CD14-positive monocyte (primary cell): Measurements from ENCODE around the gene RASGRP1. TPM values are rescaled to one million over a fixed set of nuclear protein-coding genes. Genes with fewer than 3 reads are reported as not detected.

ENCODE experiments used
- DNase-seq, 3 donors: peaks; one replicate each; pipeline ENCODE4 v3.0.0-alpha.2; 2011 to 2022
- H2AFZ ChIP-seq: 2 replicates; pipeline ENCODE4 v1.6.0; 2012; ENCODE audit warnings: mild to moderate bottlenecking, low read depth, low read length, inconsistent platforms; ENCODE audit not compliant: insufficient read depth, poor library complexity, severe bottlenecking
- H3K27ac ChIP-seq, 2 donors: 1 replicate in 1 of 2; 2 replicates in 1 of 2; pipeline ENCODE4 v1.5.1; 2012 to 2013; ENCODE audit warnings: low read length in 2 of 2, control low read depth in 1 of 2, inconsistent platforms in 1 of 2, low read depth in 1 of 2, mild to moderate bottlenecking in 1 of 2
- H3K27me3 ChIP-seq, 2 donors: one replicate each; pipeline versions ENCODE4 v1.6.0 to v1.6.1; 2011 to 2013; ENCODE audit warnings: low read length in 2 of 2; ENCODE audit not compliant: control insufficient read depth in 2 of 2, insufficient read depth in 2 of 2
- H3K36me3 ChIP-seq, 2 donors: replicated peaks in 1 of 2; 1 replicate in 1 of 2; 2 replicates in 1 of 2; pipeline versions ENCODE4 v1.5.1 to v1.6.1; 2012 to 2013; ENCODE audit warnings: low read length in 2 of 2, control low read depth in 1 of 2, inconsistent platforms in 1 of 2, mild to moderate bottlenecking in 1 of 2; ENCODE audit not compliant: insufficient read depth in 2 of 2, control insufficient read depth in 1 of 2
- H3K4me1 ChIP-seq, 2 donors: 1 replicate in 1 of 2; 2 replicates in 1 of 2; pipeline versions ENCODE4 v1.5.1 to v1.6.1; 2012 to 2013; ENCODE audit warnings: low read length in 2 of 2, control low read depth in 1 of 2, inconsistent platforms in 1 of 2, mild to moderate bottlenecking in 1 of 2, moderate library complexity in 1 of 2; ENCODE audit not compliant: insufficient read depth in 2 of 2, control insufficient read depth in 1 of 2
- H3K4me2 ChIP-seq: replicated peaks from 2 replicates; pipeline ENCODE3; 2012; ENCODE audit warnings: low read length, moderate library complexity, mild to moderate bottlenecking; ENCODE audit not compliant: poor library complexity, severe bottlenecking; ENCODE audit errors: extremely low read depth
- H3K4me3 ChIP-seq, 3 experiments: fragments of 200-600 bp in 1 of 3; sonication (generic) in 1 of 3; replicated peaks in 1 of 3; 1 replicate in 2 of 3; 2 replicates in 1 of 3; pipeline ENCODE4 v1.5.1; 2011 to 2013; ENCODE audit warnings: low read length in 3 of 3, mild to moderate bottlenecking in 3 of 3, control low read depth in 2 of 3, low read depth in 2 of 3, inconsistent platforms in 1 of 3, moderate library complexity in 1 of 3
- H3K79me2 ChIP-seq: 2 replicates; pipeline ENCODE4 v1.6.0; 2012; ENCODE audit warnings: mild to moderate bottlenecking, control low read depth, inconsistent platforms, low read length, moderate library complexity; ENCODE audit not compliant: insufficient read depth
- H3K9ac ChIP-seq: 2 replicates; pipeline ENCODE4 v1.6.0; 2017; ENCODE audit warnings: low read length, mild to moderate bottlenecking; ENCODE audit not compliant: insufficient read depth, poor library complexity, severe bottlenecking
- H3K9me3 ChIP-seq, 2 donors: replicated peaks in 1 of 2; 1 replicate in 1 of 2; 2 replicates in 1 of 2; pipeline versions ENCODE4 v1.5.1 to v1.6.1; 2012 to 2013; ENCODE audit warnings: low read length in 2 of 2, control low read depth in 1 of 2; ENCODE audit not compliant: control insufficient read depth in 1 of 2, insufficient read depth in 1 of 2
- H4K20me1 ChIP-seq: 2 replicates; pipeline ENCODE4 v1.6.0; 2012; ENCODE audit warnings: mild to moderate bottlenecking, low read length, control low read depth, moderate library complexity; ENCODE audit not compliant: insufficient read depth
- H3K27ac Mint-ChIP-seq, 7 donors: one replicate each; pipeline ENCODE4 v1.8.0; 2020; ENCODE audit warnings: mild to moderate bottlenecking in 7 of 7, mixed read lengths in 7 of 7, moderate library complexity in 6 of 7, inconsistent platforms in 2 of 7
- H3K27me3 Mint-ChIP-seq, 3 donors: one replicate each; pipeline ENCODE4 v1.8.0; 2021 to 2022; ENCODE audit warnings: low read depth in 3 of 3, mild to moderate bottlenecking in 3 of 3, mixed read lengths in 3 of 3, moderate library complexity in 3 of 3, inconsistent platforms in 1 of 3
- H3K36me3 Mint-ChIP-seq, 2 donors: one replicate each; pipeline ENCODE4 v1.8.0; 2020; ENCODE audit warnings: mixed read lengths in 2 of 2, inconsistent platforms in 1 of 2, mild to moderate bottlenecking in 1 of 2
- H3K4me1 Mint-ChIP-seq: one replicate; pipeline ENCODE4 v1.8.0; 2020; ENCODE audit warnings: mild to moderate bottlenecking, mixed read lengths
- H3K4me3 Mint-ChIP-seq, 2 donors: one replicate each; pipeline ENCODE4 v1.8.0; 2020; ENCODE audit warnings: mild to moderate bottlenecking in 2 of 2, mixed read lengths in 2 of 2, moderate library complexity in 1 of 2
- H3K9me3 Mint-ChIP-seq, 7 donors: one replicate each; pipeline ENCODE4 v1.8.0; 2020 to 2022; ENCODE audit warnings: mixed read lengths in 7 of 7, mild to moderate bottlenecking in 6 of 7, moderate library complexity in 6 of 7, inconsistent platforms in 2 of 7
- CTCF ChIP-seq: fragments of 200-600 bp; IDR thresholded peaks from one replicate; pipeline ENCODE4 v1.8.0; 2022; ENCODE audit warnings: antibody characterized with exemption, mild to moderate bottlenecking
- WGBS: methylation state at CpG from one replicate; pipeline ENCODE4 v1.1.5; 2013; ENCODE audit warnings: missing lambda C conversion rate; ENCODE audit not compliant: insufficient coverage; 5-methylcytosine and 5-hydroxymethylcytosine counted together
- intact Hi-C, 2 donors: fragments of 100-400 bp; cut with micrococcal nuclease; formaldehyde crosslinking; loops; one replicate each; pipeline versions ENCODE4 v1.15.0 to v1.15.1; 2023
- polyA plus RNA-seq, 3 donors: library from polyadenylated mRNA; depleted of rRNA in 1 of 3; unstranded in 2 of 3; stranded (reverse) in 1 of 3; fragments of 300-500 nt in 2 of 3; fragments of >200 nt in 1 of 3; fragmentation: Illumina TruSeq in 2 of 3; gene quantifications; 1 replicate in 2 of 3; 2 replicates in 1 of 3; pipeline ENCODE4 v1.2.3, GENCODE V29; 2012 to 2021

Gene RASGRP1
- polyA plus RNA-seq, 3 donors = 0.05 to 0.38 (median 0.13) TPM

- no peak overlapping the region for H3K4me2 ChIP-seq
- no peaks in the 10 kb centered on the region for H3K27me3 ChIP-seq
- H3K4me1 ChIP-seq = no peaks in the 10 kb centered on the region
- no peaks in the 10 kb centered on the region for H3K36me3 Mint-ChIP-seq
- intact Hi-C loops = no loop called here
- H3K36me3 ChIP-seq = no peaks in the 10 kb centered on the region
- no peaks in the 10 kb centered on the region for H3K9me3 ChIP-seq
- no peak overlapping the region for H2AFZ ChIP-seq
- no peak overlapping the region for H3K9ac ChIP-seq
- H3K79me2 ChIP-seq = no peaks in the 10 kb centered on the region
- H3K4me3 Mint-ChIP-seq = no peak overlapping the region
- H3K27ac ChIP-seq = no peak overlapping the region
- no peaks in the 10 kb centered on the region for H3K4me1 Mint-ChIP-seq
- peaks cover 0 to 6% (median 5%) of the 10 kb centered on the region in 3 donors for H3K27me3 Mint-ChIP-seq
- H3K4me3 ChIP-seq = no peak overlapping the region
- 95% methylated on average over 4 of the region's 5 CpGs for WGBS
- TF ChIP-seq CTCF = no peak
- no peaks in the 10 kb centered on the region for H4K20me1 ChIP-seq
- no peak overlapping the region for H3K27ac Mint-ChIP-seq
- H3K9me3 Mint-ChIP-seq = no peaks in the 10 kb centered on the region
- no peak for DNase-seq
Observed at GRCh38 chr15:38516626-38517025, 48.0 kb downstream of the RASGRP1 start.

- TF ChIP-seq CTCF = no peak
- H3K4me3 Mint-ChIP-seq = no peak overlapping the region
- H3K4me1 ChIP-seq = no peaks in the 10 kb centered on the region
- DNase-seq = no peak
- no peak overlapping the region for H3K4me3 ChIP-seq
- no peak overlapping the region for H2AFZ ChIP-seq
- H3K27me3 ChIP-seq = no peaks in the 10 kb centered on the region
- no peaks in the 10 kb centered on the region for H3K79me2 ChIP-seq
- H3K9ac ChIP-seq = no peak overlapping the region
- no peak overlapping the region for H3K4me2 ChIP-seq
- WGBS = 79% methylated on average over 2 of the region's 2 CpGs
- H3K36me3 ChIP-seq = no peaks in the 10 kb centered on the region
- no peaks in the 10 kb centered on the region for H4K20me1 ChIP-seq
- no peaks in the 10 kb centered on the region for H3K9me3 Mint-ChIP-seq
- peaks cover 3 to 5% (median 3%) of the 10 kb centered on the region in 3 donors for H3K27me3 Mint-ChIP-seq
- no peaks in the 10 kb centered on the region for H3K9me3 ChIP-seq
- H3K27ac Mint-ChIP-seq = no peak overlapping the region
- no peaks in the 10 kb centered on the region for H3K36me3 Mint-ChIP-seq
- intact Hi-C loops = no loop called here
- no peaks in the 10 kb centered on the region for H3K4me1 Mint-ChIP-seq
- H3K27ac ChIP-seq = no peak overlapping the region
Observed at GRCh38 chr15:38514601-38515000, 50.0 kb downstream of the RASGRP1 start.
